Measurements from ENCODE around the gene ENPP4. TPM values are rescaled to one million over a fixed set of nuclear protein-coding genes. Genes with fewer than 3 reads are reported as not detected.
"Not testable (repeated sequence)": the region's sequence is repeated elsewhere in the genome, so short reads cannot be mapped to it uniquely, and the experiment has no call there.

The ENPP4 gene
- total and polyA plus RNA-seq, 11 donors: 8.0 to 39.6 (median 20.6) TPM

GRCh38 chr6:46130666-46131065, 877 bp downstream of the ENPP4 start:
- no peaks in the 10 kb centered on the region for H3K27me3 ChIP-seq
- no peak for ATAC-seq
- no peaks in the 10 kb centered on the region for H3K36me3 ChIP-seq
- H3K9me3 ChIP-seq: no peaks in the 10 kb centered on the region
- TF ChIP-seq, protein P1, sequence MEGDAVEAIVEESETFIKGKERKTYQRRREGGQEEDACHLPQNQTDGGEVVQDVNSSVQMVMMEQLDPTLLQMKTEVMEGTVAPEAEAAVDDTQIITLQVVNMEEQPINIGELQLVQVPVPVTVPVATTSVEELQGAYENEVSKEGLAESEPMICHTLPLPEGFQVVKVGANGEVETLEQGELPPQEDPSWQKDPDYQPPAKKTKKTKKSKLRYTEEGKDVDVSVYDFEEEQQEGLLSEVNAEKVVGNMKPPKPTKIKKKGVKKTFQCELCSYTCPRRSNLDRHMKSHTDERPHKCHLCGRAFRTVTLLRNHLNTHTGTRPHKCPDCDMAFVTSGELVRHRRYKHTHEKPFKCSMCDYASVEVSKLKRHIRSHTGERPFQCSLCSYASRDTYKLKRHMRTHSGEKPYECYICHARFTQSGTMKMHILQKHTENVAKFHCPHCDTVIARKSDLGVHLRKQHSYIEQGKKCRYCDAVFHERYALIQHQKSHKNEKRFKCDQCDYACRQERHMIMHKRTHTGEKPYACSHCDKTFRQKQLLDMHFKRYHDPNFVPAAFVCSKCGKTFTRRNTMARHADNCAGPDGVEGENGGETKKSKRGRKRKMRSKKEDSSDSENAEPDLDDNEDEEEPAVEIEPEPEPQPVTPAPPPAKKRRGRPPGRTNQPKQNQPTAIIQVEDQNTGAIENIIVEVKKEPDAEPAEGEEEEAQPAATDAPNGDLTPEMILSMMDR (IDR thresholded peaks at IDR 0.05): no peak
- TF ChIP-seq POLR2A (IDR thresholded peaks at IDR 0.05): no peak
- peak overlapping the region in 10 of 12 donors; percentile 65 to 86 (median 83) for H3K27ac ChIP-seq
- H3K4me3 ChIP-seq: peak overlapping the region; percentile 47 to 98 (median 74)
- 48 to 64% (median 55%) methylated on average over 4 of the region's 4 CpGs for WGBS, 4 donors
- no peak for DNase-seq
- peaks cover 0 to 34% (median 15%) of the 10 kb centered on the region in 12 donors for H3K4me1 ChIP-seq
- intact Hi-C loops (cut with DNase I): no loop called here

DNA sequence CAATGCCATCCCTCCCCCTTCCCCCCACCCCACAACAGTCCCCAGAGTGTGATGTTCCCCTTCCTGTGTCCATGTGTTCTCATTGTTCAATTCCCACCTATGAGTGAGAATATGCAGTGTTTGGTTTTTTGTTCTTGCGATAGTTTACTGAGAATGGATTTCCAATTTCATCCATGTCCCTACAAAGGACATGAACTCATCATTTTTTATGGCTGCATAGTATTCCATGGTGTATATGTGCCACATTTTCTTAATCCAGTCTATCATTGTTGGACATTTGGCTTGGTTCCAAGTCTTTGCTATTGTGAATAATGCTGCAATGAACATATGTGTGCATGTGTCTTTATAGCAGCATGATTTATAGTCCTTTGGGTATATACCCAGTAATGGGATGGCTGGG, 1.5 kb downstream of the ENPP4 start:
- H3K9me3 ChIP-seq; H3K27ac ChIP-seq; DNase-seq; intact Hi-C loops (cut with DNase I); H3K27me3 ChIP-seq; H3K4me3 ChIP-seq; ATAC-seq; H3K36me3 ChIP-seq: not testable (repeated sequence)
- H3K4me1 ChIP-seq: peaks cover 0 to 34% (median 15%) of the 10 kb centered on the region in 12 donors
- 96 to 100% (median 98%) methylated on average over 1 of the region's 1 CpG for WGBS, 4 donors

GRCh38 chr6:46134216-46134615, 4.4 kb downstream of the ENPP4 start:
- Histone ChIP-seq H3K9me3 (no peaks in the 10 kb centered on the region), H3K27me3 (no peaks in the 10 kb centered on the region), H3K36me3 (no peaks in the 10 kb centered on the region), H3K27ac (peak overlapping the region in 7 of 12 donors; percentile 8 to 39 (median 28)), H3K4me3 (no peak overlapping the region), H3K4me1 (peaks cover 0 to 36% (median 15%) of the 10 kb centered on the region in 12 donors)
- no peak for TF ChIP-seq POLR2A (IDR thresholded peaks at IDR 0.05)
- TF ChIP-seq, protein P1 (IDR thresholded peaks at IDR 0.05): no peak
- intact Hi-C loops (cut with DNase I): no loop called here
- 67 to 87% (median 75%) methylated on average over 2 of the region's 2 CpGs for WGBS, 4 donors
- DNase-seq (no peak), ATAC-seq (no peak)

- intact Hi-C loops (cut with DNase I): no loop called here
- Histone ChIP-seq H3K36me3 (no peaks in the 10 kb centered on the region), H3K4me3 (no peak overlapping the region), H3K27me3 (no peaks in the 10 kb centered on the region), H3K4me1 (peaks cover 0 to 35% (median 13%) of the 10 kb centered on the region in 12 donors), H3K27ac (no peak overlapping the region), H3K9me3 (no peaks in the 10 kb centered on the region)
- TF ChIP-seq POLR2A (IDR thresholded peaks at IDR 0.05): no peak
- TF ChIP-seq, protein P1 (IDR thresholded peaks at IDR 0.05): no peak
- 79 to 94% (median 89%) methylated on average over 1 of the region's 1 CpG for WGBS, 4 donors
- DNase-seq: no peak
- ATAC-seq: no peak
Measured at GRCh38 chr6:46135176-46135575, 5.4 kb downstream of the ENPP4 start.

- ATAC-seq: no peak
- H3K27ac ChIP-seq: peak overlapping the region in 4 of 12 donors; percentile 6 to 33 (median 20)
- H3K4me1 ChIP-seq: peaks cover 0 to 29% (median 12%) of the 10 kb centered on the region in 12 donors
- WGBS, 4 donors: 77 to 86% (median 78%) methylated on average over 2 of the region's 2 CpGs
- H3K27me3 ChIP-seq: no peaks in the 10 kb centered on the region
- H3K36me3 ChIP-seq: peaks cover 0 to 12% (median 0%) of the 10 kb centered on the region in 9 donors
- H3K9me3 ChIP-seq: no peaks in the 10 kb centered on the region
- TF ChIP-seq, protein P1 (IDR thresholded peaks at IDR 0.05): no peak
- TF ChIP-seq POLR2A (IDR thresholded peaks at IDR 0.05): no peak
- intact Hi-C loops (cut with DNase I): no loop called here
- no peak overlapping the region for H3K4me3 ChIP-seq
- no peak for DNase-seq
Measured at GRCh38 chr6:46136831-46137230, 7.0 kb downstream of the ENPP4 start.
